Measurements from ENCODE around the gene MRPL11. TPM values are rescaled to one million over a fixed set of nuclear protein-coding genes. Genes with fewer than 3 reads are reported as not detected.

Gene MRPL11
- polyA plus RNA-seq, 1 donor (not counting 4 experiments of a cell fraction or from before 2014, with no cell fraction given) = 51.7 TPM

DNA sequence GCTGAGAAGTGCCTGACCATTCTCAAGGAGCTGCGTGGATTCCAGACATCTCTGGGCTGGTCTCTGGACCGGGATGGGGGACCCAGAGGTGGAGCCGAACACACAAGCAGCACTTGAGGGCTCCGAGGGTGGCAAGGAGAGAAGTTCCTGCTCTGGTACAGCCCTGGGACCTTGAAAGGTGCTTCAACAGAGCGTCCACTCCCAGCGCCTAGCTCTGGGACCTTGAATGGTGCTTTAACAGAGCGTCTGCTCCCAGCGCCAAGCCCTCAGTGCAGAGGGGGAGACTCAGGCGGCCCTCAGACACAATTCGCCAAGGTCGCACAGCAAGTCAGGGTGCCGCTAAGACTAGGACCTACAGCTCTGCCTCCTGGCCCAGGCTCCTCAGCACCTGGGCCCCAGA lies 28.5 kb downstream of the MRPL11 start:
- dilution Hi-C loops (cut with MboI; ENCODE audit: extremely low pct_ligation_motif_present, low sequenced_read_pairs) = no loop called here
- Histone ChIP-seq H3K4me3 (ENCODE audit: control insufficient read depth in 2 of 3, extremely low read depth in 1 of 3, insufficient read depth in 2 of 3, low read depth in 1 of 3, low read length in 3 of 3) (no peak overlapping the region), H3K79me2 (ENCODE audit: control insufficient read depth, insufficient read depth, low read length) (no peaks in the 10 kb centered on the region), H3K4me1 (ENCODE audit: control insufficient read depth, extremely low read depth, insufficient read depth, low read length) (peaks cover 2% of the 10 kb centered on the region), H3K36me3 (ENCODE audit: control insufficient read depth in 2 of 2, extremely low read depth in 1 of 2, insufficient read depth in 2 of 2, low read length in 2 of 2) (no peaks in the 10 kb centered on the region), H3K9me1 (ENCODE audit: control insufficient read depth, extremely low read depth, insufficient read depth, low read length) (no peaks in the 10 kb centered on the region), H2AFZ (ENCODE audit: control insufficient read depth, low read length) (no peak overlapping the region), H3K27me3 (ENCODE audit: control insufficient read depth, extremely low read depth, insufficient read depth, low read length) (peaks cover 56% of the 10 kb centered on the region), H3K4me2 (ENCODE audit: control insufficient read depth, extremely low read depth, insufficient read depth, low read depth, low read length) (no peak overlapping the region), H3K9ac (ENCODE audit: control insufficient read depth, extremely low read depth, insufficient read depth, low read length) (no peak overlapping the region), H4K20me1 (ENCODE audit: control insufficient read depth, extremely low read depth, insufficient read depth, low read length) (no peaks in the 10 kb centered on the region), H3K27ac (ENCODE audit: control insufficient read depth, insufficient read depth, low read length) (no peak overlapping the region), H3K9me3 (ENCODE audit: control insufficient read depth, low read depth, low read length) (no peaks in the 10 kb centered on the region)
- FAIRE-seq (no peak), DNase-seq (ENCODE audit: low read depth, low spot score) (no peak)
- TF ChIP-seq EZH2 (IDR thresholded peaks at IDR 0.05; ENCODE audit: low read length) (no peak), CTCF (optimal IDR thresholded peaks at IDR 0.05 in 1 of 3, IDR thresholded peaks at IDR 0.05 in 1 of 3, conservative IDR thresholded peaks at IDR 0.05 in 1 of 3; ENCODE audit: extremely low read depth in 1 of 3, insufficient read depth in 2 of 3, low read length in 3 of 3) (no peak)

GRCh38 chr11:66409226-66409625 lies 29.4 kb downstream of the MRPL11 start:
- dilution Hi-C loops (cut with MboI; ENCODE audit: extremely low pct_ligation_motif_present, low sequenced_read_pairs) = no loop called here
- Histone ChIP-seq H3K36me3 (ENCODE audit: control insufficient read depth in 2 of 2, extremely low read depth in 1 of 2, insufficient read depth in 2 of 2, low read length in 2 of 2) (no peaks in the 10 kb centered on the region), H3K9me1 (ENCODE audit: control insufficient read depth, extremely low read depth, insufficient read depth, low read length) (no peaks in the 10 kb centered on the region), H3K27ac (ENCODE audit: control insufficient read depth, insufficient read depth, low read length) (no peak overlapping the region), H3K27me3 (ENCODE audit: control insufficient read depth, extremely low read depth, insufficient read depth, low read length) (peaks cover 52% of the 10 kb centered on the region), H3K4me2 (ENCODE audit: control insufficient read depth, extremely low read depth, insufficient read depth, low read depth, low read length) (no peak overlapping the region), H3K79me2 (ENCODE audit: control insufficient read depth, insufficient read depth, low read length) (no peaks in the 10 kb centered on the region), H3K4me3 (ENCODE audit: control insufficient read depth in 2 of 3, extremely low read depth in 1 of 3, insufficient read depth in 2 of 3, low read depth in 1 of 3, low read length in 3 of 3) (no peak overlapping the region), H3K9ac (ENCODE audit: control insufficient read depth, extremely low read depth, insufficient read depth, low read length) (no peak overlapping the region), H4K20me1 (ENCODE audit: control insufficient read depth, extremely low read depth, insufficient read depth, low read length) (no peaks in the 10 kb centered on the region), H3K4me1 (ENCODE audit: control insufficient read depth, extremely low read depth, insufficient read depth, low read length) (peaks cover 2% of the 10 kb centered on the region), H3K9me3 (ENCODE audit: control insufficient read depth, low read depth, low read length) (no peaks in the 10 kb centered on the region), H2AFZ (ENCODE audit: control insufficient read depth, low read length) (no peak overlapping the region)
- no peak for TF ChIP-seq EZH2 (IDR thresholded peaks at IDR 0.05; ENCODE audit: low read length)
- TF ChIP-seq CTCF (optimal IDR thresholded peaks at IDR 0.05 in 1 of 3, IDR thresholded peaks at IDR 0.05 in 1 of 3, conservative IDR thresholded peaks at IDR 0.05 in 1 of 3; ENCODE audit: extremely low read depth in 1 of 3, insufficient read depth in 2 of 3, low read length in 3 of 3) = no peak
- DNase-seq (ENCODE audit: low read depth, low spot score) (no peak), FAIRE-seq (no peak)
